Thoracic aorta (tissue), 2 donors: ENCODE data around the gene FHL3. TPM values are rescaled to one million over a fixed set of nuclear protein-coding genes. Genes with fewer than 3 reads are reported as not detected.

ENCODE experiments used
- ATAC-seq: fragments of 150-250 bp; one replicate; pipeline ENCODE4 v1.8.0; 2017; ENCODE audit warnings: low read depth; ENCODE audit not compliant: insufficient number of reproducible peaks, low FRiP score
- DNase-seq: peaks from one replicate; pipeline ENCODE4 v3.0.0-alpha.2; 2020; ENCODE audit warnings: low spot score
- H3K27ac ChIP-seq, 2 donors: fragments of 200-600 bp; sonication (generic); 1 replicate in 1 of 2; 2 replicates in 1 of 2; pipeline ENCODE4 v1.5.1; 2016; ENCODE audit warnings: mild to moderate bottlenecking in 2 of 2, moderate library complexity in 2 of 2
- H3K27me3 ChIP-seq: fragments of 200-600 bp; sonication (generic); replicated peaks from 2 replicates; pipeline ENCODE4 v1.6.0; 2016; ENCODE audit warnings: mild to moderate bottlenecking; ENCODE audit not compliant: insufficient read depth
- H3K36me3 ChIP-seq: fragments of 200-600 bp; sonication (generic); one replicate; pipeline ENCODE4 v1.5.1; 2016
- H3K4me1 ChIP-seq, 2 donors: fragments of 200-600 bp; sonication (generic); 1 replicate in 1 of 2; 2 replicates in 1 of 2; pipeline versions ENCODE4 v1.5.1 to v1.6.0; 2016; ENCODE audit warnings: low read depth in 2 of 2, mild to moderate bottlenecking in 1 of 2; ENCODE audit not compliant: control insufficient read depth in 1 of 2
- H3K4me3 ChIP-seq: fragments of 200-600 bp; sonication (generic); 2 replicates; pipeline ENCODE4 v1.5.1; 2016; ENCODE audit warnings: mild to moderate bottlenecking
- H3K9me3 ChIP-seq: fragments of 200-600 bp; sonication (generic); 2 replicates; pipeline ENCODE4 v1.5.1; 2016
- total RNA-seq, 2 donors: library from RNA; depleted of rRNA; stranded (reverse); fragments of >200 nt; gene quantifications; one replicate each; pipeline versions ENCODE4 v1.1.0 to v1.2.3, GENCODE V29; 2016
- TF ChIP-seq, protein P1 (sequence below): fragments of 200-600 bp; sonication (generic); IDR thresholded peaks from one replicate; pipeline ENCODE4 v1.5.1; 2019; ENCODE audit warnings: antibody characterized with exemption

Gene FHL3
- total RNA-seq, 2 donors from 2014 or later = 57.0 to 90.7 TPM

DNA sequence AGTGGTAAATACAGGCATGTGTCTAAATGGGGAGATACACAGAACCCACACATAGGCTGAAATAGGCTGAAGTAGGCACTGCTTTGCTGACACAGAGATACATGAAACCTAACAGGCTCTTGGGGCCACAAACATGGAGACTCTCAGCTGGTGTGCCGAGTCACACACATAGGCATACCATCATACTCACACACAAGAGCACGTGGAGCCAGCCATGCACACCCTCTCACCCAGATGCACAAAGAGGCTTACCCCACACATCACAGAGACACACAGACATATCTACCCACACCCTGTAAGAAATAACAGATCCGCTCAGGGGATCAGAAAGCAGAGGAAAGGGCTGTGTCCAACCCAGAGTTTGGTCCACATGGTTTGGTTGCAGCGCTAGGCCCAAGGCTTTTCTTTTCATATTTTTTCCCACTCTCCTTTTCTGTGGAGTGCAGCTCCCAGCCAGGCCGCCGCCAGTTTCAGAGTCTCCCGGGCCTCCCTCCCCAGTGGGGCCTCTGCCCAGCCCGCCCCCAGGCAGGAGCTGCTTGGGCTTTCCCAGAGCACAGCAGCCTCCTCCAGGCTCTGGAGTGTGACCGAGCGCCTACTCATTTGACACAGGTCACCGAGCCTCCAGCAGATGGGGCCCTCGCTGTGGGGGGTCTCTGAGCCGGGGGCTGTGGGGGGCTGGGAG is 45.2 kb upstream of the FHL3 start:
- Histone ChIP-seq H3K9me3 (no peaks in the 10 kb centered on the region), H3K4me1 (peaks cover 0 to 13% of the 10 kb centered on the region in 2 donors), H3K27me3 (peaks cover 6% of the 10 kb centered on the region), H3K36me3 (no peaks in the 10 kb centered on the region), H3K4me3 (no peak overlapping the region), H3K27ac (no peak overlapping the region)
- no peak for ATAC-seq
- DNase-seq = no peak
- TF ChIP-seq, protein P1, sequence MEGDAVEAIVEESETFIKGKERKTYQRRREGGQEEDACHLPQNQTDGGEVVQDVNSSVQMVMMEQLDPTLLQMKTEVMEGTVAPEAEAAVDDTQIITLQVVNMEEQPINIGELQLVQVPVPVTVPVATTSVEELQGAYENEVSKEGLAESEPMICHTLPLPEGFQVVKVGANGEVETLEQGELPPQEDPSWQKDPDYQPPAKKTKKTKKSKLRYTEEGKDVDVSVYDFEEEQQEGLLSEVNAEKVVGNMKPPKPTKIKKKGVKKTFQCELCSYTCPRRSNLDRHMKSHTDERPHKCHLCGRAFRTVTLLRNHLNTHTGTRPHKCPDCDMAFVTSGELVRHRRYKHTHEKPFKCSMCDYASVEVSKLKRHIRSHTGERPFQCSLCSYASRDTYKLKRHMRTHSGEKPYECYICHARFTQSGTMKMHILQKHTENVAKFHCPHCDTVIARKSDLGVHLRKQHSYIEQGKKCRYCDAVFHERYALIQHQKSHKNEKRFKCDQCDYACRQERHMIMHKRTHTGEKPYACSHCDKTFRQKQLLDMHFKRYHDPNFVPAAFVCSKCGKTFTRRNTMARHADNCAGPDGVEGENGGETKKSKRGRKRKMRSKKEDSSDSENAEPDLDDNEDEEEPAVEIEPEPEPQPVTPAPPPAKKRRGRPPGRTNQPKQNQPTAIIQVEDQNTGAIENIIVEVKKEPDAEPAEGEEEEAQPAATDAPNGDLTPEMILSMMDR = no peak

DNA sequence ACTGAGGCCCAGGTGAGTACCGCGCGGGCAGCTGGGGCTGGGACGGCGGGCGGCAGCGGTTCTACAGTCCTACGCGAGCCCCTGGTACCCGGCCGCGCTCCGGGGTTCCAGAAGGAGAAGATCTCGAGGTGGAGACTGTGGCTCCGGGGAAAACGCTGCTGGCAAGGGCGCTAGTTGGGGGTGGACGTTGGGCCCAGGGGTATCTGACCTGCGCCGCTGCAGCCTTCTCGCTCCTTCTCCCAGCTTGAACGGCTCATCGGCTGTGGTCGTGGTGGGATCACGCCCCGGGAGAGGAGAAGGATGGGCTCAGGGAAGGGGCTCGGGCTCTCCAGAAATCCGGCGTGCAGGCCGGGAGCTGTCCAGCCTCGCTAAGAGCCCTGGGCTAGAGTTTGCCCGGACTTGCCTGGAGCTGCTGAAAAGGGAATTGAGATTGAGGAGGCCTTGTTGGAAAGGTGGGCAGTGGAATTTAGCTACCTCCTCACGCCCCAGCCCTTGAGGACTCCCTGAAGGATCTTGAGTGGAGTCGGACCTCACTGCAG is 42.4 kb upstream of the FHL3 start:
- peak overlapping the region; percentile 88 for H3K4me3 ChIP-seq
- TF ChIP-seq, protein P1 = no peak
- no peaks in the 10 kb centered on the region for H3K9me3 ChIP-seq
- DNase-seq (no peak), ATAC-seq (no peak)
- peaks cover 22% of the 10 kb centered on the region for H3K27me3 ChIP-seq
- peak overlapping the region; percentile 28 to 49 for H3K27ac ChIP-seq
- H3K36me3 ChIP-seq = no peaks in the 10 kb centered on the region
- peaks cover 9 to 26% of the 10 kb centered on the region in 2 donors for H3K4me1 ChIP-seq

DNA sequence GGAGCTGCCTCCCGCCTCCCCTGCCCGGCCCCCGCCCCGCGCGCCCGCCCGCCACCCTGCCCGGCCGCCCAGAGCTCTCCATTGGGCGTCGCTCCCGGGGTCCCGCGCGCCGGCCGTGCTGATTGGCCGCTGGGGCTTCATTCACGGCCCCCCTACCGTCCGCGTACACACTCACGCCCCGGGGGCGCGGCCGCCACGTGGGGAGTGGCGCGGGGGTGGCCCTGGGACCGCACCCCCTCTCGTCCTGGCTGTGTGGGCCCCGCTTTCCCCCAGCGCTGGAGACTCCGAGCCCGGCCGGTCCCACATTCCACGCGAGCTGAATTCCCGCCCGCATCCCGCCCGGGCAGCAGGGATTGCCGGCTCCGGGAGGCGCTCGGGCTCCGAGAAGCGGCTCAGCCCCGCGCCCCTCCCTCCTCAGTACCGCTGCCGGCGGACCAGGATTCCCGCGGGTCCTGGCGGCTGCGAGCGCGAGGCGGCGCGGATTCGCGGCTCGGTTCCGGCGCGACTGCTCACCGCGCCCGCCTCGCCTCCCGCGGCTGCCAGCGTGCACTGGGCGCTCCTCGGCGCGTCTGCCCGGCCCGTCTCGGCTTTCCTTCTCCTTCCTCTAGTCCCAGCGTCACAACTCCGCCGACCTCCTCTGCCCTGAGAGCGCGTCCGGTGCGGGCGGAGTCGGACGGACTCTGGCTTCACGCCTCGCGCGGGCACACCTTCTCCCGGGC is 41.7 kb upstream of the FHL3 start:
- Histone ChIP-seq H3K9me3 (no peaks in the 10 kb centered on the region), H3K36me3 (no peaks in the 10 kb centered on the region), H3K4me1 (peaks cover 9 to 26% of the 10 kb centered on the region in 2 donors), H3K4me3 (peak overlapping the region; percentile 88), H3K27me3 (peaks cover 25% of the 10 kb centered on the region), H3K27ac (peak overlapping the region; percentile 28 to 49)
- DNase-seq = peak; percentile 68
- TF ChIP-seq, protein P1 = no peak
- ATAC-seq = peak; percentile 74

DNA sequence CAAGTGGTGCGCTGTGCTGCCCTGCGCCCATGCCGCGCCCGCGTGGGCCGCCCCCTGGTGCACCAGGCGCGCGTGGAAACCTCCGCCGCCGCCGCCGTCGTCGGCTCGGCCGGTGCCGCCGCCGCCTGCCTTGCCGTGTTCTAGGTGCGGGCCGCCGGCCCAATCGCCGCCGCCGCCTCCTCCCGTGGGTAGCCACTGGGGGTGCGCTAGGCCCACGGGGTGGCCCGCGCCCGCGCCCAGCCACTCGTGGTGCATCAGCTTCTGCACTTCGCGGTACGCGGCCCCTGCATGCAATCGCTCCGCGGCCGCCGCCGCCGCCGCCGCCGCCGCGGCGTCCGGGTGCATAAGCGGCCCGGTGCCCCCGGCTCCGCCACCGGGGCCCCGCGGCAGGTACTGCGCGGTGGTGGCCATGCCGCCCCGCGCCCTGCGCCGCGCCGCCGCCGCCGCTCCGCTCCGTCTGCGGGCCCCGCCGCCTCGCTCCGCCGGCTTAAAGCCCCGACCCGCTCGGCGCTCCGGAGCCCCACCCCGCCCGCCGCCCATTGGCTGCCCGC is 41.1 kb upstream of the FHL3 start, which contains the start of gene POU3F1:
TSS of gene POU3F1 (minus strand) at position 461 of the 551 bp plus-strand sequence. CDS start at position 411, 50 bp downstream.
- no peak for ATAC-seq
- H3K27me3 ChIP-seq = peaks cover 31% of the 10 kb centered on the region
- TF ChIP-seq, protein P1 = no peak
- no peaks in the 10 kb centered on the region for H3K9me3 ChIP-seq
- H3K4me1 ChIP-seq = peaks cover 9 to 26% of the 10 kb centered on the region in 2 donors
- peak within 1 kb of the TSS; percentile 88 for H3K4me3 ChIP-seq
- no peaks in the 10 kb centered on the region for H3K36me3 ChIP-seq
- no peak for DNase-seq
- H3K27ac ChIP-seq = peak within 1 kb of the TSS; percentile 28 to 49
